Measurements from ENCODE around the gene PDE8B. TPM values are rescaled to one million over a fixed set of nuclear protein-coding genes. Genes with fewer than 3 reads are reported as not detected.

Gene PDE8B
- total RNA-seq, 1 experiment from 2014 or later = 0.07 TPM

- H3K9me3 ChIP-seq (ENCODE audit: control insufficient read depth, low read depth, low read length) = no peaks in the 10 kb centered on the region
- H2BK5ac ChIP-seq (ENCODE audit: insufficient read length, low read length) = no peak overlapping the region
- H4K8ac ChIP-seq (replicated peaks; ENCODE audit: insufficient read length, low read depth, low read length) = no peak overlapping the region
- H4K91ac ChIP-seq (ENCODE audit: insufficient read length, low read depth, low read length) = no peak overlapping the region
- no peak overlapping the region for H3K9ac ChIP-seq (ENCODE audit: extremely low read depth, insufficient read length, low read length)
- WGBS (ENCODE audit: extremely low coverage, insufficient read length, low lambda C conversion rate) = no CpG with 5 or more reads among the region's 13 CpGs
- H3K4me1 Mint-ChIP-seq = no peaks in the 10 kb centered on the region
- no peak overlapping the region for H2AK5ac ChIP-seq (ENCODE audit: insufficient read length, low read length)
- no peak overlapping the region for H4K5ac ChIP-seq (ENCODE audit: insufficient read length, low read depth, low read length)
- no peak for DNase-seq
- no peak overlapping the region for H3K4me3 Mint-ChIP-seq
- H3K79me1 ChIP-seq (ENCODE audit: insufficient read depth, low read depth, low read length, poor library complexity, severe bottlenecking) = no peaks in the 10 kb centered on the region
- H3K36me3 Mint-ChIP-seq (ENCODE audit: insufficient read depth in 1 of 3, low read depth in 3 of 3) = no peaks in the 10 kb centered on the region
- H2BK15ac ChIP-seq (ENCODE audit: low read depth, low read length) = no peak overlapping the region
- no peak overlapping the region for H3K27ac Mint-ChIP-seq
- no peak overlapping the region for H3K14ac ChIP-seq (ENCODE audit: insufficient read depth, low read length)
- no peak overlapping the region for H3K18ac ChIP-seq (ENCODE audit: insufficient read length, low read depth, low read length)
- H3K79me2 ChIP-seq (ENCODE audit: insufficient read depth, low read length) = no peaks in the 10 kb centered on the region
- H3K27me3 ChIP-seq (ENCODE audit: insufficient read depth, low read length) = no peaks in the 10 kb centered on the region
- H3K4me2 ChIP-seq (ENCODE audit: insufficient read depth, insufficient read length, low read length) = no peak overlapping the region
- no peak overlapping the region for H3K23ac ChIP-seq (ENCODE audit: insufficient read length, low read depth, low read length)
- no peak overlapping the region for H2BK12ac ChIP-seq (ENCODE audit: insufficient read length, low read depth, low read length)
- H3K4ac ChIP-seq (ENCODE audit: low read depth, low read length) = no peak overlapping the region
- no peak overlapping the region for H3K56ac ChIP-seq (ENCODE audit: insufficient read length, low read depth, low read length)
- no peaks in the 10 kb centered on the region for H3K4me1 ChIP-seq (ENCODE audit: insufficient read depth, low read length)
- H3K27me3 Mint-ChIP-seq (ENCODE audit: low read depth) = no peaks in the 10 kb centered on the region
- no peak overlapping the region for H2BK20ac ChIP-seq (ENCODE audit: low read depth, low read length, poor library complexity, severe bottlenecking)
- H3K27ac ChIP-seq (ENCODE audit: insufficient read length, low read depth, low read length) = no peak overlapping the region
- H2AFZ ChIP-seq (ENCODE audit: low read length) = no peak overlapping the region
- no peaks in the 10 kb centered on the region for H4K20me1 ChIP-seq (ENCODE audit: control insufficient read depth, insufficient read depth, insufficient read length)
- H3K9me3 Mint-ChIP-seq = no peaks in the 10 kb centered on the region; a peak in 1 of 5 replicates
- no peaks in the 10 kb centered on the region for H3K23me2 ChIP-seq (ENCODE audit: insufficient read length, low read depth, low read length, poor library complexity, severe bottlenecking)
- no peak overlapping the region for H2BK120ac ChIP-seq (ENCODE audit: low read depth, low read length, poor library complexity, severe bottlenecking)
- TF ChIP-seq CTCF (conservative IDR thresholded peaks at IDR 0.05) = no peak
- no peak overlapping the region for H3T11ph ChIP-seq (ENCODE audit: low read length)
Observed at GRCh38 chr5:77418601-77419581, 208.4 kb downstream of the PDE8B start.
